Naive thymus-derived CD8-positive, alpha-beta T cell (primary cell): Measurements from ENCODE around the gene DCAF15. TPM values are rescaled to one million over a fixed set of nuclear protein-coding genes. Genes with fewer than 3 reads are reported as not detected.
A peak's percentile ranks its signal among the peaks of the same experiment; 100 is the strongest.

ENCODE experiments used
- ATAC-seq, 2 donors: fragments of 150-1000 bp; cut with Tn5 transposase in 1 of 2; sonication (Bioruptor Pico), chemical (Tn5 transposase) in 1 of 2; 1 replicate in 1 of 2; 2 replicates in 1 of 2; pipeline ENCODE4 v1.10.0; 2021; ENCODE audit warnings: mild to moderate bottlenecking in 2 of 2, moderate library complexity in 2 of 2
- POLR2A ChIA-PET: fragments of 350-600 bp; sonication (Branson Sonifier 250); formaldehyde crosslinking; loops from one replicate; lab custom pipeline; 2021; ENCODE audit warnings: antibody characterized with exemption; lab: Charles Lee
- DNase-seq, 10 donors: peaks; one replicate each; pipeline versions ENCODE4 v3.0.0 to v3.0.0-alpha.2; 2020 to 2022
- H3K27ac Mint-ChIP-seq, 10 donors: one replicate each; pipeline ENCODE4 v1.8.0; 2020 to 2022; ENCODE audit warnings: mild to moderate bottlenecking in 10 of 10, mixed read lengths in 10 of 10, moderate library complexity in 4 of 10, inconsistent platforms in 1 of 10
- H3K27me3 Mint-ChIP-seq, 5 donors: one replicate each; pipeline ENCODE4 v1.8.0; 2021 to 2022; ENCODE audit warnings: mixed read lengths in 5 of 5
- H3K36me3 Mint-ChIP-seq, 3 donors: one replicate each; pipeline ENCODE4 v1.8.0; 2020 to 2022; ENCODE audit warnings: mixed read lengths in 3 of 3, mild to moderate bottlenecking in 2 of 3, inconsistent platforms in 1 of 3
- H3K4me1 Mint-ChIP-seq, 4 donors: one replicate each; pipeline ENCODE4 v1.8.0; 2021 to 2022; ENCODE audit warnings: mixed read lengths in 4 of 4
- H3K4me3 Mint-ChIP-seq, 10 donors: one replicate each; pipeline ENCODE4 v1.8.0; 2020 to 2022; ENCODE audit warnings: mild to moderate bottlenecking in 10 of 10, mixed read lengths in 10 of 10, moderate library complexity in 6 of 10, inconsistent platforms in 1 of 10
- H3K9me3 Mint-ChIP-seq, 9 donors: one replicate each; pipeline ENCODE4 v1.8.0; 2020 to 2022; ENCODE audit warnings: mixed read lengths in 9 of 9, mild to moderate bottlenecking in 3 of 9, inconsistent platforms in 1 of 9, moderate library complexity in 1 of 9
- polyA plus RNA-seq, 3 donors: library from polyadenylated mRNA; unstranded; fragments of 300-500 nt; fragmentation: Illumina TruSeq; gene quantifications; one replicate each; pipeline ENCODE4 v1.2.3, GENCODE V29; 2021
- total RNA-seq, 8 experiments: library from RNA in 2 of 8; stranded (reverse) in 2 of 8; gene quantifications; one replicate each; pipeline ENCODE4 v1.2.3 and lab custom pipeline; 2021 to 2026

Gene DCAF15
- total and polyA plus RNA-seq, 5 experiments from 2014 or later: 2.9 to 93.6 (median 6.0) TPM

DNA sequence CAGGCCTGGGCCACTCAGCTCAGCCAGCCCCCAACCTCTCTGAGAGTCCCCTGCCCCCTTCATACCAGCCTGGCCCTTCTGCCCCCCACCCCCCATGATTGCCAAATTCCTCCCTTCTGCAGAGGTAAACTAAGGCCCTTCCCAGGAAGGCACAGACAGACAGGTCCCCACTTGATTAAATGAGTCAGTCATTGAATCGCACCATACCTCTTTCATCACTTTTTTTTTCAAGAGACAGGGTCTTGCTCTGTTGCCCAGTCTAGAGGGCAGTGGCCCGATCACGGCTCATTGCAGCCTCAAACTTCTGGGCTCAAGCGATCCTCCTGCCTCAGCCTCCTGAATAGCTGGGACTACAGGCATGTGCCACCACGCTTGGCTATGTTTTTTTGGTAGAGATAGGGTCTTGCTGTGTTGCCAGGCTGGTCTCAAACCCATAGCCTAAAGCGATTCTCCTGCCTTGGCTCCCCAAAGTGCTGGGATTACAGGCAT is 20.1 kb upstream of the DCAF15 start:
- peak overlapping the region in 2 of 10 donors; percentile 67 to 70 for H3K27ac Mint-ChIP-seq
- H3K4me1 Mint-ChIP-seq: peaks cover 5 to 19% (median 10%) of the 10 kb centered on the region in 4 donors
- DNase-seq: no peak
- no peaks in the 10 kb centered on the region for H3K9me3 Mint-ChIP-seq
- H3K27me3 Mint-ChIP-seq: peaks cover 2 to 13% (median 4%) of the 10 kb centered on the region in 5 donors
- peaks cover 0 to 3% (median 3%) of the 10 kb centered on the region in 3 donors for H3K36me3 Mint-ChIP-seq
- no peak overlapping the region for H3K4me3 Mint-ChIP-seq
- POLR2A ChIA-PET: no interaction called here
- ATAC-seq: no peak

DNA sequence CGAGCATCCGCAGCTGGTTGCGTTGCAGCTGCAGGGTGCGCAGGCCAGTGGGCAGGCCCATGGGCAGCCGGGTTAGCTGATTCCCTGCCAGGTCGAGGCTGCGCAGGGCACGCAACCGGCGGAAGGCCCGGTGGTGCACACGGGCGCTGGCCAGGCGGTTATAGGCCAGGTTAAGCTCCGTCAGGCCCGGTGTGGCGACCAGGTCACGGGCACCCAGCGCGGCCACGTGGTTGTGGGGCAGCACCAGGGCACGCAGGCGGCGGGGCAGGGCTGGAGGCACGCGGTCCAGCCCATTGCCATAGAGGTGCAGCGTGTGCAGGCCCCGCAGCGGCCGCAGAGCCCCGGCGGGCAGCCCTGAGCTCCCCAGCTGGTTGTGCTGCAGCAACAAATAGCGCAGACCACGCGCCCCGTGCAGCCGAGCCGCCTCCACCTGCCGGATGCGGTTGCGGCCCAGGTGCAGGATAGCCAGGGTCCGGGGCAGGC is 19.4 kb upstream of the DCAF15 start:
- H3K27me3 Mint-ChIP-seq: peaks cover 3 to 20% (median 6%) of the 10 kb centered on the region in 5 donors
- POLR2A ChIA-PET: no interaction called here
- ATAC-seq (no peak), DNase-seq (no peak)
- peaks cover 0 to 3% (median 0%) of the 10 kb centered on the region in 3 donors for H3K36me3 Mint-ChIP-seq
- H3K4me3 Mint-ChIP-seq: no peak overlapping the region
- peaks cover 5 to 19% (median 12%) of the 10 kb centered on the region in 4 donors for H3K4me1 Mint-ChIP-seq
- H3K27ac Mint-ChIP-seq: no peak overlapping the region
- no peaks in the 10 kb centered on the region for H3K9me3 Mint-ChIP-seq

DNA sequence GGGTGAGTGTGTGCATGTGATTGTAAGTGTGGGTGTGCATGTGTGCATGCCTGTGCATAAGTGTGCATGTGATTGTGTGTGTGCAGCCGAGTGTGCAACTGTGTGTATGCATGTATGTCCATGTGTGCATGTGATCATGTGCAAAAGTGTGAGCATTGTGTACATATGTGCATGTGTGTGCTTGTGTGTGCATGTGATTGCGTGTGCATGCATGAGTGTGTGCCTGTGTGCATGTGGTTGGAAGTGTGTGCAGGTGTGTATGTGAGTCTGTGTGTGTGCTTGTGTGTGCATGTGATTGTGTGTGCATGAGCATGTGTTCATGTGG is 17.6 kb upstream of the DCAF15 start:
- H3K4me1 Mint-ChIP-seq: peaks cover 5 to 19% (median 12%) of the 10 kb centered on the region in 4 donors
- no peaks in the 10 kb centered on the region for H3K9me3 Mint-ChIP-seq
- H3K27ac Mint-ChIP-seq: peak overlapping the region in 1 of 10 donors; percentile 66
- no peak for DNase-seq
- H3K36me3 Mint-ChIP-seq: no peaks in the 10 kb centered on the region
- POLR2A ChIA-PET: interaction anchor here (1.1 kb wide), 1 partner anchor 97 kb away, joined by 3 read pairs; the partner anchor contains the start of gene IL27RA
- H3K4me3 Mint-ChIP-seq: no peak overlapping the region
- H3K27me3 Mint-ChIP-seq: peaks cover 3 to 20% (median 6%) of the 10 kb centered on the region in 5 donors
- ATAC-seq: no peak

DNA sequence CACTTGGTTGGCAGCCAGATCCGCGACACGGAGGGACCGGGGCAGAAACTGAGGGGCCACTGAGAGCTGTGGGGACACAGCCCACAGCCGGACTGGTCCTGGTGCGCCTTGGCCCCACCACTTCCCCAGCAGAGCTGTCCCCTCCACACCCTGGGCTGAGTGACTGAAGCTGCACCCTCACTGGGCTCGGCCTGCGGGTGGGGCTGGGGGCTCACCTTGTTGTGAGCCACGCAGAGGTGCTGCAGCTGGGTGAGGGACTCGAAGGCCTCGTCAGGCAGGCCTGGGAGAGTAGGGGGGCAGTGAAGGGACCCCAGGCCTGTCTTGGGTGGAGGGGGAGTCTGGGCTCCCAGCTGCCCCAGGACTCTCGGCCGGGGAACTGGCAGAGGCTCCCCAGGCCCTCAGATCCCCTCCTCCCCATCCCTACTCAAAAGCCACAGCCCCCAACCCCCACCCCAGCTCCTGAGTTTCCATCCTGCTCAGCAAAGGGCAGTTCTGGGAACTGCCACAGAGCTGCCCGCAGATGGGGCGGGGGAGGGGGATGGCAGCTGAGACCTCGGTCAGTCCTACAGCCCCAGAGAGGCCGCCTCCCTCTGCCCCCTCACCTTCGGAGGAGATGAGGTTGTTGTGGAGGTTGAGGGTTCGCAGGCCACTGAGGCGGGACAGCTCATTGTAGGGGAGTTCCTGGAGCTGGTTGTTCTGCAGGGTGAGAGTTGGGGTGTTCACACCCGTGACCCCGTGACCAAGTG is 16.4 kb upstream of the DCAF15 start:
- ATAC-seq (no peak), DNase-seq (no peak)
- POLR2A ChIA-PET: interaction anchor here (0.6 kb wide), 1 partner anchor 142 kb away, joined by 5 read pairs; no protein-coding TSS in a partner anchor
- no peaks in the 10 kb centered on the region for H3K36me3 Mint-ChIP-seq
- H3K27me3 Mint-ChIP-seq: peaks cover 3 to 20% (median 6%) of the 10 kb centered on the region in 5 donors
- no peaks in the 10 kb centered on the region for H3K9me3 Mint-ChIP-seq
- H3K4me1 Mint-ChIP-seq: peaks cover 5 to 19% (median 12%) of the 10 kb centered on the region in 4 donors
- no peak overlapping the region for H3K4me3 Mint-ChIP-seq
- H3K27ac Mint-ChIP-seq: no peak overlapping the region

DNA sequence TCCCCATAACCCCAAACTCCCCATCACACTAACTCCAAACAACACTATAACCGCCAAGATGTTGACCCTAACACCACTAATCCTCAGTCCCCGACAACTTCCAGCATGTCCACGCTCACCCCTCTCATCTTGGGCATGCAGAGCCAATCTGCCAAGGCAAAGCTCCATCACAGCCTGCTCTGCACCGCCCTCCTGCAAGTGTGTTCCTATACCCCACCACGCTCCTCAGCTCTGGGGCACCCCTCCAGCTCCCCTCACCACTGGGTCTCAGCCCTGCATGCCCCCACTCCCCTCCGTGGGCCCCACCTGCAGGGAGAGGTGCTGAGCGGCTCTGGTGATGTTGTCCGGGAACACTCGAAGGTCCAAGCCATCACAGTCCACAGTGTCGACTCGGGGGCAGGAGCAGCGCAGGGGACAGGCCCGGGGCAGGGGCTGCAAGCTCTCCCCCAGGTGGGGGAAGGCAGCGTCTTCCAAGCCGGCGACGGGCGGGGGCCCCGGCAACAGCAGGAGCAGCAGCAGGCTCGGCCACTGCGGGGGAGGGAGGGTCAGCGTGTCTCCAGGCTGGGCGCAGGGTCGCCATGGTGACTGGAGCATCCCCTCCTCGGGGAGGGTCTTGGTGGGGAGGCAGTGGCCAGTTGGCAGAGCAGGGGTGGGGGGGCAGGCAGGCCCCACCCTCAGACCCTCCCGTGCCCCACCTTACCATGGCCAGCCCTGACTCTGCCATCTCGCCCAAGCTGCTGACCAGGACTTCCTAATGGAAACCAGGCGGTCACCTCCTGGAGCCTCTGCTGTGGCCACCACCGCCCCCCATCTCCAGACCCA is 14.6 kb upstream of the DCAF15 start:
- peaks cover 3 to 20% (median 6%) of the 10 kb centered on the region in 5 donors for H3K27me3 Mint-ChIP-seq
- H3K9me3 Mint-ChIP-seq: no peaks in the 10 kb centered on the region
- no peaks in the 10 kb centered on the region for H3K36me3 Mint-ChIP-seq
- DNase-seq (no peak), ATAC-seq (no peak)
- POLR2A ChIA-PET: interaction anchor here (0.5 to 1.2 kb wide), 2 partner anchors 69 to 634 kb away, joined by 3 read pairs; partner anchors contain the start of gene RFX1
- no peak overlapping the region for H3K4me3 Mint-ChIP-seq
- peaks cover 5 to 19% (median 11%) of the 10 kb centered on the region in 4 donors for H3K4me1 Mint-ChIP-seq
- H3K27ac Mint-ChIP-seq: no peak overlapping the region

DNA sequence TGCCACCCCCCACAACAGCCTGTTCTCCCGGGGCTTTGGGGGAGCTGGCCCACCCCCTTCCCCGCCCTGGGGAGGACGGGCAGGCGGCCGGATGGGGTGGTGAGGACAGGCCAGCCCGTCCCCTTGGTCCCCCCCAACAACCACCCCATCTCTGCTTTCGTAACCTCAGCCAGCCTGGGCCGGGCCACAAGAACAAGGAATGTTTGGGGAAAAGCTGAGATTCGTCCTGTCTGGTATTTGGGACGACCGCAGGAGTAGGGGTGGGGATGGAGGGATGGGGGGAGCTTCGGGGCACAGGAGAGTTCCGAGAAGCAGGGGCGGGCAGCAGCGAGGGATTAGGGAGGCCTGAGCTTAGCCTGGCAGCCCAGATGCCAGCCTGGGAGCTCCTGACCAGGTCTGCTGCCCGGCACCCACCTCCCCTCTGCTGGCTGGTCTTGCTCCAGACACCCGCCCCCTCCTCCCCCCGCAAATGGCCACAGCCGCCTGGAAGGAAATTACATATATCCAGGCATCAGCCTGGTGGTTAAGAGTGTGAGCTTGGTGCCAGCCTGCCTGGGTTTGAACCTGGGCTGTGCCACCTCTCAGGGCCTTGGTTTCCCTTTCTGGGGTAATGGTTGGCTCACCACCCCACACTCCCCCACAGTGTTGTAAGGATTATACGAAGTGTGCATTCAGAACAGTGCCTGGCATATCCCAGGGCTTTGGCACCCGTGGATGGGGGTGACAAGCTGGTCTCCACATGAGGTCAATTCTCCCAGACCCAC is 13.8 kb upstream of the DCAF15 start, which contains the start of gene PODNL1:
Gene PODNL1, minus strand, starts transcription at position 117 of the 764 bp plus-strand sequence. CDS start 236 bp downstream, outside the sequence.
- peaks cover under 1 to 18% (median 6%) of the 10 kb centered on the region in 5 donors for H3K27me3 Mint-ChIP-seq

DNA sequence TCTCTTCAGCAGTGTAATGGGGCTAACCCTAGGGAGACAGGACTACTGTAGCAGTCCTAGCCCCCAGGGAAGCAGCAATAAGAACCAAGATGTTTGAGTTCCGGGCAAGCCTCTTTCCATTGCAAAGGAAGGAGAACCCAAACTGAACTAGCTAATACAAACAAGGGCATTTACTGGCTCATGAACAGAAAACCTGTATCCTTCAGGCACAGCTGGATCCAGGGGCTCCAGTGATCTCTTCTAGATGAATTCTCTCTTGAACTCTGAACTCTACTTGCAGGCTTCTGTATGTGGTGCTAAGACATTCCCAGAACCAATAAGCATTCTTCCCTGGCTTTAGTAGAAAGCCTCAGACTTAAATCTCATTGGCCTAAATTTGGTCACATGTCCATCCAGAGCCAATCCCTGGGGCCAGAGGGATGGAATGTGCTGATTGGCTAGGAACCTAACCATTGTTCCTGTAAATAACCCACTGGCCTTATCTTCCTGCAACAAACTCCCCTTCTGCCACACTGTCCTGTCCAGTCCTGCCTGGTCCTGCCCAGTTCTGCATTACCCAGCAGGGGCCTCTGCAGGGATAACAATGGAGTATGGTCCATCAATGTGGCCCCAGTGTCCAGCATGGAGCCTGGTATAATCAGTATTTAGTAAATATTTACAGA is 10.2 kb upstream of the DCAF15 start:
- ATAC-seq: no peak
- H3K27ac Mint-ChIP-seq: no peak overlapping the region
- H3K9me3 Mint-ChIP-seq: no peaks in the 10 kb centered on the region
- no peaks in the 10 kb centered on the region for H3K36me3 Mint-ChIP-seq
- no peak for DNase-seq
- H3K4me3 Mint-ChIP-seq: no peak overlapping the region
- POLR2A ChIA-PET: no interaction called here
- H3K4me1 Mint-ChIP-seq: peaks cover 0 to 3% (median 0%) of the 10 kb centered on the region in 4 donors
- peaks cover 0 to 13% (median 3%) of the 10 kb centered on the region in 5 donors for H3K27me3 Mint-ChIP-seq

More for the DNA sequence above, 13.8 kb upstream of the DCAF15 start, which contains the start of gene PODNL1:
- Mint-ChIP-seq H3K4me1 (peaks cover 5 to 15% (median 10%) of the 10 kb centered on the region in 4 donors), H3K36me3 (no peaks in the 10 kb centered on the region), H3K9me3 (no peaks in the 10 kb centered on the region), H3K4me3 (no peak within 1 kb of the TSS), H3K27ac (no peak within 1 kb of the TSS)
- ATAC-seq (no peak), DNase-seq (no peak)
- POLR2A ChIA-PET: interaction anchor here (0.5 to 1.6 kb wide), 5 partner anchors 9 to 633 kb away, joined by 3 to 4 read pairs (median 3); partner anchors contain the start of genes IL27RA and RFX1

DNA sequence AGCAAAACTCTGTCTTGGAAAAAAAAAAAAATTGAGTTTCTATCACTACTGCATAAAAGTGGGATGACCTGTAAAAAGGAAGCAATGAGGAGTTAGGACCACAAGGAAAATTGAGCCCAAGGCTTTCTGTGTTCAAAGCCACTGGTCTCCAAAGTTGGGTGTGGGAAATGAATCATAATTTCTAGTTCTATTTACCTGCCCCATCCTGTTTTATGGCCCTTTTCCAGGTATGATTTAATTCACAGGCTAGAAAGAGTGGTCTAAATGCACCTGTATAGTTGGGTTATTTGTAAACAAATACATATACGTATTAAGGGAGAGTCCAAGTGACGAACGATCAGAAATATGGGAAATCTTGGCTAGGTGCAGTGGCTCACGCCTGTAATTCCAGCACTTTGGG is 5.9 kb upstream of the DCAF15 start:
- no peaks in the 10 kb centered on the region for H3K36me3 Mint-ChIP-seq
- H3K27me3 Mint-ChIP-seq: no peaks in the 10 kb centered on the region
- no peaks in the 10 kb centered on the region for H3K4me1 Mint-ChIP-seq
- no peak overlapping the region for H3K4me3 Mint-ChIP-seq
- POLR2A ChIA-PET: no interaction called here
- H3K9me3 Mint-ChIP-seq: no peaks in the 10 kb centered on the region
- no peak overlapping the region for H3K27ac Mint-ChIP-seq
- no peak for DNase-seq
- ATAC-seq: no peak

DNA sequence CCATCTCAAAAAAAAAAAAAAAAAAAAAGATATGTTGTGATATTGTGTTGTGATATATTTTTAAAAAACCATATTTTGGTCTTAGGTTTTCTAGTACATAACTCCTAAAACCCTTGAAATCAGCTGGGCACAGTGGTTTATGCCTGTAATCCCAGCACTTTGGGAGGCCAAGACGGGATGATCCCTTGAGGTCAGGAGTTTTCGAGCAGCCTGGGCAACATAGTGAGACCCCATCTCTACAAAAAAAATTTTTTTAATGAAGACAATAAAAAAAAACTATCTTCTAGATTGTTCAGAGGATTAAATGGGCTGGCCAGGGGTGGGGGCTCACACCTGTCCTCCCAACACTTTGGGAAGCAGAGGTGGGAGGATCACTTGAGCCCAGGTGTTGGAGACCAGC is 1.3 kb upstream of the DCAF15 start:
- no peaks in the 10 kb centered on the region for H3K9me3 Mint-ChIP-seq
- H3K27me3 Mint-ChIP-seq: no peaks in the 10 kb centered on the region
- H3K4me1 Mint-ChIP-seq: peaks cover 7 to 26% (median 23%) of the 10 kb centered on the region in 4 donors
- H3K4me3 Mint-ChIP-seq: no peak overlapping the region
- POLR2A ChIA-PET: interaction anchor here (0.7 to 5.3 kb wide), 7 partner anchors 9 to 140 kb away, joined by 3 to 65 read pairs (median 8); partner anchors contain the start of gene IL27RA
- ATAC-seq (no peak), DNase-seq (no peak)
- no peak overlapping the region for H3K27ac Mint-ChIP-seq
- peaks cover 0 to 18% (median 0%) of the 10 kb centered on the region in 3 donors for H3K36me3 Mint-ChIP-seq

DNA sequence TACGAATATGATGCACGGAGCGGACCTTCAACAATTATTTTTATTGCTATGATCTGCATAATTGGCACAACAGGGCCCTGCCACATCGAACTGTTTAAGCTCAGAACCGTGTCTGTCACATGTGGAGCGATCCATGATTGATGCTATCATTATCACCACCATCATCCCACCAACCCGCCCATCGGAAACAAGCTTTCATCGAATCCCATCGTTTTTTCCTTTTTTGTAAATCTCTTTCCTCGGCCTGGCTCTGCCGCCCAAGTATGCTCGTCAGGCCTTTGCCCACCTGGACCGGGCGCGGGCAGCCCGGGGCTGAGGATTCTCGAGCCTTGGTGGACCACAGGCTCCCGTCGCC is 533 bp upstream of the DCAF15 start:
- DNase-seq: no peak
- POLR2A ChIA-PET: interaction anchor here (0.5 to 5.3 kb wide), 16 partner anchors 9 to 140 kb away, joined by 3 to 65 read pairs (median 4); partner anchors contain the start of genes IL27RA and RFX1
- Mint-ChIP-seq H3K27me3 (no peaks in the 10 kb centered on the region), H3K4me1 (peaks cover 7 to 26% (median 23%) of the 10 kb centered on the region in 4 donors), H3K36me3 (peaks cover 0 to 22% (median 0%) of the 10 kb centered on the region in 3 donors), H3K27ac (peak overlapping the region; percentile 88 to 98 (median 96)), H3K4me3 (peak overlapping the region; percentile 88 to 99 (median 93)), H3K9me3 (no peaks in the 10 kb centered on the region)
- ATAC-seq: peak; percentile 10 to 18

DNA sequence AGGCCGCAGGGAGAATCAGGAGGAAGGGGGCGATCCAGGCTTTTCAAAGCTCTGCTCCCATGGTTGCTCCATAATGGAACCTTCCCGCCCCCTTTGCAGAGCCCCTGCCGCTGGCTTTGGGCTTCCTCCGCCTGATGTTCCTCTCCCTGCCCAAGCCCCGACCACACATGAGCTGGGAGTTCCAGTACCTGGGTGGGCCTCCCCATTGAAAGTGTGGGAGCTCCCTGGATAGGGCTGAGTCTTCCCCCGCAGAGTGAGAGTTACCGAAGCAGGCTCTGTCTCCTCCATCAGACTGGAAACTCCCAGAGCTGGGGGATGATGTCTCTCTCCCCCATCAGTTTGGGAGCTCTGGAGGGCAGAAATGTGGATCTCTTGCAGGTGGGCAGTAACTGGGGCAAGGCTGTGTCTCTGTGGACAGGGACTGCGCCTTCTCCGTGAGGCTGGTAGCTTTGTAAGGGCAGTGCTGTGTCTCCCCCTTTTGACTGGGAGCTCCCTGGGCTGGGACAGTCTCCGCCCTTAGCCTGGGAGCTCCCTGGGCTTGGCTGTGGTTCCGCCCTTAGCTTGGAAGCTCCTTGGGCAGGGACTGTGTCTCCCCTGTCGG is 722 bp downstream of the DCAF15 start:
- ATAC-seq (no peak), DNase-seq (peak in 1 of 10 donors; percentile 18)
- H3K4me1 Mint-ChIP-seq: peaks cover 7 to 28% (median 25%) of the 10 kb centered on the region in 4 donors
- H3K4me3 Mint-ChIP-seq: peak overlapping the region; percentile 74 to 99 (median 88)
- H3K36me3 Mint-ChIP-seq: peaks cover 0 to 33% (median 2%) of the 10 kb centered on the region in 3 donors
- H3K27ac Mint-ChIP-seq: peak overlapping the region; percentile 53 to 97 (median 88)
- H3K27me3 Mint-ChIP-seq: no peaks in the 10 kb centered on the region
- no peaks in the 10 kb centered on the region for H3K9me3 Mint-ChIP-seq
- POLR2A ChIA-PET: interaction anchor here (0.5 to 5.3 kb wide), 19 partner anchors 9 to 569 kb away, joined by 3 to 65 read pairs (median 4); partner anchors contain the start of genes IL27RA, MISP3 and RFX1
